Astrocyte of the spinal cord (primary cell): ENCODE measurements around the gene MALL.
A peak's percentile ranks its signal among the peaks of the same experiment; 100 is the strongest.
"Not testable (repeated sequence)": the region's sequence is repeated elsewhere in the genome, so short reads cannot be mapped to it uniquely, and the experiment has no call there.

Experiments
- DNase-seq: peaks from one replicate; pipeline ENCODE4 v3.0.0; 2011; ENCODE audit warnings: low read depth, low spot score
- H3K4me3 ChIP-seq: 2 replicates; pipeline ENCODE4 v1.5.1; 2011; ENCODE audit warnings: low read depth, mild to moderate bottlenecking, low read length, moderate library complexity
- in situ Hi-C: cut with HindIII; loops from 2 replicates; pipeline ENCODE4 v1.10.0; 2017; ENCODE audit warnings: low sequenced_read_pairs

The MALL gene

DNA sequence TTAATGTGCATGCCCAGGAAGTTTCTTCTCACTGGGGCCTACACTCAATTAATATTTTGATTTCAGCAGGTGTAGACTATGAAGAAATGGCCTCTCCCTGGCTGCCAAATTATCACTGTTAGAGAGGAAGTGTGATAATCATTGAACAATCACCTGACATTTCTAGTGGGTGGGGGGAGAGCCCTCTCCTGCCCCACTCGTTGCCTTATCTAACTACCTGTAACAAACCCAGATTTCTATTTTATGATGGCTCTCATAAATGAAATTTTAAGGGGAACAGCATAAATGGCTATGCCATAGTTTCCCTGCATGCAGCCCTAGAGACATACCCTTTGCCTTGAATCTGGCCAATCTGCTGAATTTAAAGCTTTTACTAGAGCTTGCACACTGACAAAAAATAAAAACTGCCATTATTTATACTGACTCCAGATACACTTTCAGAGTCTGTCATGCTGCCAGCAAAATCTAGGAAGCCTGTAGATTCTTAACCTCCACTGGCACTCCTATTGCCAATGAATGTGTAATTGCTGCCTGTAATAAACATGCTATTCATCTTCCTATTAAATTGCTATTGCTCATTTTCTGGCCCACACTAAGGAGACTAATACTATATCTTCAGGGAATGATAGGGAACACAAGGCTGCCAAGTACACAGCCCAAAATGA, 55.8 kb downstream of the MALL start:
- in situ Hi-C loops, DNase-seq, H3K4me3 ChIP-seq: not testable (repeated sequence)

DNA sequence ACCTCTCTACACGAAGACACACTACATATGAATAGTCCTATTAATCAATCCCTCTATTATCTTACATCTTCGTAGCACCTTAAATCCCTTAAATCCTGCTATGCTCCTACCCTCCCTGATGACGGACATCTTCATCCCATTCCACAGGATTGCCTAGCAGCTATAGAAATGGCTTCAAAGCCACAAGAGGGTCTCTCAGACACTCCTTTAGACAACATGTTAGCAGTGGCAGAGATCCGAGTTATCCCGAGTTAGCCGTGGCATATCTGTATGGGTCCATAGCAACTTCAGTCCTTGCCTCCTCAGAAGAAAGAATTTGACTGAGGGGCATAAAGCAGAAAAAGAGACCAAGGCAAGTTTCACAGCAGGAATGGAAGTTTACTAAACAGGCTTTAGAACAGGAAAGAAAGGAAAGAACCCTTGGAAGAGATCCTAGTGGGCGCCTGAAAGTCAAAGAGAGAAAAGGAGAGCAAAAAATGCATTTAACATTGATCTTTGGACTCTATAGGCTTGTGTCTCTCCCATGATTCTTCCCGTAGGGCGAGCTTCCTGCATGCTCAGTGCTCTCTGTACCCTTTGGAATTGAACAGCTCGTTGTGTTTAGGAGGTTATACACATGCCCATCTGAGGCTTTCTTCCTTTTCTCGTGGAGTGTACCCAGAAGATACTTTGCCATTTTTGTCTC, 56.5 kb downstream of the MALL start:
- DNase-seq, H3K4me3 ChIP-seq: not testable (repeated sequence)

DNA sequence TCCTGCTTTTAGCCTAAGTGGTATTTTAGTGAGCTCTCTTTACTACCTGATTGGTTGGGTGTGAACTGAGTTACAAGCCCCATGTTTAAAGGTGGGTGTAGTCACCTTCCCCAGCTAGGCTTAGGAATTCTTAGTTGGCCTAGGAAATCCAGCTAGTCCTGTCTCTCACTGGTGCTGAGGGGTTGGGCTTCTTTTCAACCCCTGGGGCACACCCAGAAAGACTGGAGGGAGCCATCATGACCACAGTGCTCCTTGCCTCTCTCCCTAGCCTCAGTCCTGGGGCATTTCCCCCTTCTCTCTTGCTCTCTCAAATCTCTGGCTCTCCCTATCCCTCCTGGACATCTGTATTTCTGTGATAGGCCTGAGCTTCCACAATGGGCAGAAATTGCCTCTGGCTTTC, 57.6 kb downstream of the MALL start:
- DNase-seq, H3K4me3 ChIP-seq, in situ Hi-C loops: not testable (repeated sequence)

More for the DNA sequence above, 56.5 kb downstream of the MALL start:
- in situ Hi-C loops = not testable (repeated sequence)

DNA sequence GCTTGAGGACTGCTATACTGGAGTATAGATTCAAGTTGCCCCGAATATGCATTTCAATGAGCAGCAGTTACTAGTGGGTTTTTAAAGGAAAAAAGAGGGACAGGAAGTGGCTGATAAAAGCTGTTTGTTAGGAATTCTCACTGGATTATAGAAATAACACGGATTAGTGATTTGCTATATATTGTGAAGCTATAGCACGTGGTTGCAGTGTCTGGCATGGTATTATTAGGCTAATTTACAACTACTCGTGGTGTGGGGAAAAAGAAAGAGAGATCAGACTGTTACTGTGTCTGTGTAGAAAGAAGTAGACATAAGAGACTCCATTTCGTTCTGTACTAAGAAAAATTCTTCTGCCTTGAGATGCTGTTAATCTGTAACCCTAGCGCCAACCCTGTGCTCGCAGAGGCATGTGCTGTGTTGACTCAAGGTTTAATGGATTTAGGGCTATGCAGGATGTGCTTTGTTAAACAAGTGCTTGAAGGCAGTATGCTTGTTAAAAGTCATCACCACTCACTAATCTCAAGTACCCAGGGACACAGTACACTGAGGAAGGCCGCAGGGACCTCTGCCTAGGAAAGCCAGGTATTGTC, 59.7 kb downstream of the MALL start:
- in situ Hi-C loops, H3K4me3 ChIP-seq, DNase-seq: not testable (repeated sequence)

DNA sequence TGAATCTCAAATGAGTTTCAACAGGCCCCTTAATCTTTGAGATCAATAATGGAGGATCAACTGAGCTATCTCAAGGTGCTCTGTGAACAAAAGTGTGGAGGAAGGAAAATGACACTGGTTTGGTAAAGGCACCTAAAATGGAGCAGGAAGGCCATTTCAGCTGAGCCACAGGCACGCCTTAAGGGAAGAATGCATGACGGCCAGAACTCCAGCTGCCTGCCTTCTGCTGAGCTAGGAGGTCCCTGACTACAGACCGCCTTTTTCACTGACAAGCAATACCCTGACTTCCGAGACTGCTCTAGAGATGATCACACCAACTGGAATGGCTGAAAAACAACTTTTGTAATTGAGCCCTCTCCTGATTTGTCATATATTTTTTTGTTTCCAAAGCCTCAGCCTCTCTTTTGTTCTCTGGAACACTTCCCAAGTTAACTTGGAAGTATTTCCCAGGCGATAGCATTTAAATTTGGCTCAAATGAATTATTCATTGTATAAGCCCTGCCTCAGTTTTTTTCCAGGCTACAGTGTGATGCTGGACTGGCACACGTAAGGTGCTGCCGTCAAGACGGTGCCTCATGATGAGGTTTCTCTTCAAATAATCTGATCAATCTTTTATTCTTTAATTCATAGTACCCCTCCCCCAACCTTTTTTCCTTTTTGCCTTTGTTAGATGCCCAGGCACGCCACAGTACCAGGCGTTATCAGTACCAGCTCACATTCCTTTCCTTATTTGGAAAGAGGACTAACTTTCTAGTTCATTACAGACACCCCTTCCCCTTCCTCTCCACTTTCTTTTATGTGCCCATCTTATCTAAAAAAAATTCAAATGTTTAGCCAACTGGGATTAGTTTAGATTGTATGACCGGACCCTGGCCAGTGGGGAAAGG, 60.9 kb downstream of the MALL start:
- peak; percentile 22 for DNase-seq
- H3K4me3 ChIP-seq, in situ Hi-C loops: not testable (repeated sequence)

DNA sequence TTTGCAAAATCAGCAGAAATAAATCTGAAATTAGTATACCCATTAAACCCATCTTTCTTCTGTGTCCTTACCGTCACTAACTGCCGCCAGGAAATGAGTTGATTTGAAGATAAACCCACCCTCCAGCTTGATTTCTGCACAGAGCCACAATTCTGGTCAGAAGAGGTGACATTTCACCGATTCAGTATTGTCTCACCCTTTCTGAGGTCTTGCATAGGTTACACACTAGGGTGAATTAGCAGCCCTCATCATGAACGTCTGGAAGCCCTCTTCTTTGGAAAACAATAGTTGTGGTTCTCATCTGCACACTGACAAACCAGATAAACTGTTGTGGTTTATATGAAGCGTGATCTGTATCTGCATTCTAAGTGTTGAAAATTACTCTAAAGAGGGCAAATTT, 61.9 kb downstream of the MALL start:
- in situ Hi-C loops = not testable (repeated sequence)

DNA sequence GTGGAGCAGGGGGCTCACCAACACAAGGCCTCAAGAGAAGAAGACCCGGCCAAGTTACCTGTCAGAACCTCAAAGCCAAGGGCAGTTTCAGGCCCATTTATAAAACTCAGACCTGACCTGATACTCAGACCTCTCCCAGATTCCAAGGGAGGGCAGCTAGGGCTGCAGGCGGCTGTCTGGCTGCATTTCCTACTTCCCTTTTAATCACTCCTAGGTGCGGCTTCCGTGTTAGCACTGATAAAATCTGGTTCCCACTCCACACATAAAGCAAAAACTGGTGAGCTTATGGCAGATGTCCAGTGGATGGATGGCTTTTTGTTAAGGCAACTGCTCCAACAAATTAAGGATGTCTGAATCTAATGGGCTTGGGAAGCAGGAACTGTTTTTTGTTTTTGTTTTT, 63.5 kb downstream of the MALL start:
- in situ Hi-C loops, H3K4me3 ChIP-seq, DNase-seq: not testable (repeated sequence)

More for the DNA sequence above, 61.9 kb downstream of the MALL start:
- not testable (repeated sequence) for DNase-seq, H3K4me3 ChIP-seq

DNA sequence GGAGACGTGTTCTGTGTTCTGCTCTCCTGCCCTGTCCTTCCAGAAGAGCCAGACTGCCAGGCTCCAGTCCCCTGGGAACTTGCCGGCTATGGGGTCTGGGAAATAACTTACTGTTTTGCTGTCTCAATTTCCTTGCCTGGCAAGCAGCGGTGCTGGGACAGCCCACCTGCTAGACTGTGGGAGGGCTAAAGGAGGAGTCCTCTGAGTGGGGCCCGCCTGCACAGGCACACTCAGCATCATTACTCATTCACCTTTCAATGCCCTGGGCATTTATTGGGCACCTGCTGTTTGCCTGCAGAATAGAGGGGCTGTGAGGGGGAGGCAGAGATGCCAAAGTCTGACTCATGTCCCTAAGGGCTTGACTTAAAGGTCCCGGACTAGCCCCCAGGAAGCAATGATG, 65.4 kb downstream of the MALL start:
- H3K4me3 ChIP-seq, in situ Hi-C loops, DNase-seq: not testable (repeated sequence)

DNA sequence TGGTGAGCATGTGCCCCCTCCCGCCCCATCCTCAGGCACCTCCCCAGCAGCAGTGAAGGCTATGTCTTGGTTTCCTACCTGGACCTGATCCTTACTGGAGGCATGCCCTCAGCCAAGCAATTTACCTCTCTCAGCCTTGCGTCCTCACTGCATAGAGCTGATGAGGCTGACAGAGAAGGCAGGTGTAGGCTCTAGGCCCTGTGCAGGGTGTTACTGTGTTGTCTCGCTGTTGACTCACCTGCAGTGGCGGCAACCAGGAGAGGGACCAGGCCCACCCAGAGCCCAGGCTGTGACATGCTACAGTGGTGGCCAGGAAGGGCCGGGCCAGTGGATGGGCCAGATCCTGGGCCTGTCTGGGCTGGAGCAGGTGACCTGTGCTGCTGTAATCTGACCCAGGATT, 65.9 kb downstream of the MALL start:
- in situ Hi-C loops, H3K4me3 ChIP-seq, DNase-seq: not testable (repeated sequence)

DNA sequence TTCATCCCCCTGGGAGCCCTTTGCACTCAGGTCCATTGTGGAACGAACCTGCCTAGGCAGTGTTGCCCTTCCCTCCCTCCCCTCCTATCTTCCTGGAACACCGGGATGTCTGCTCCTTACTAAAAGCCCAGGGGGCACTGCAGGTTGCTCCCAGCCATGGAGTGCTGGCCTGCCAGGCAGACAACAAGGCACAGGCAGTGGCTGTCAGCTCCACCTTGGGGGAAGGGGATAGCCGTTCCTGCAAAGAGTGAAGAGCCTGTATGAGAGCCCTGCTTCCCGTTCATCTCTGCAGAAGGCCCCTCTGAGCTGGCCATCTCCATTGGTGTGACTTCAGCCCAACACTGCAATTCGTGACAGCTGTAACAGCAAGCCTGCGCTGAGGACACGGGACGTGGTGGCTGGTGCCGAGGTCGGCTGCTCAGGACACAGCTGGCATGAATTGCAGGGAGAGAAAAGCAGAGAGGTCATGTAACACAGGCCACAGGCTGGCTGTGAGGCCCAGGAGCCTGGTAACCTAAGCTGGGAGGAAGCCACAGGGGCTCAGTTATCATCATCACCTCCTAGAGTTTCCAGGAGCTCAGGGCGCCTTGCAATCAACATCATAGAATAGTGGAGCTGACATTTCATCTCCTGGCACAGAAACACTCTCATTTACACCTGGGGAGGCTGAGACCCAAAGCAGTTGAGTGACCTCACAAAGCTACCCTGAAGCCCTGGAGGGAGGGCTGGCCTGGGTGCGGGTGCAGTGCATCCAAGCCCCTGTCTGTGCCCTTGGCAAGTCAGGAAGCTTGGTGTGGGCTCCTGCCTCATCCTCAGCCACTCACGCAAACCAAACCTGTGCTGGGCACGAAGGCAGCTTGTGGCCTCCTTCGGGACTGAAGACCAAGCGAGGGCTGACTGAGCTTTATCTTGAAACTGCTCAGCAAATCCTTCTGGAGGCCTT, 67.1 kb downstream of the MALL start:
- DNase-seq, H3K4me3 ChIP-seq, in situ Hi-C loops: not testable (repeated sequence)

DNA sequence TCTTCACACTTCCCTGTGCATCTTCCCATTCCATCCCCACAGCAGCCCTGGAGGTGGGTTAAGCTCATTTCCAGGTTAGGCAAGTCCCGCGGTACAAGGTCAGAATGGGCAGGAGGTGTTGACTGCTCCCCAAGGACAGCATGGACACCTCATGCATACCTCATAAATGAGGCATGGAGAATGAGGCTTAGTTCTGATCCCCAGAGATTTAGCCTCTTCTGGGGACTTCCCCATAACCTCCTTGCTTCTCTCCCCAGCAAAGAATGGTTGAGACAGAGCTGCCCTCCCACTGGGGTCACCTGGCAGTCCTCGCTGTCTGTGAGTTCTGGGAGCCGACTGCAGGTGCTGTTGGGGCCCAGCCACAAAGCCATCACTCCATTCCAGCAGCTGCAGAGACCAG, 68.4 kb downstream of the MALL start:
- in situ Hi-C loops, H3K4me3 ChIP-seq, DNase-seq: not testable (repeated sequence)

DNA sequence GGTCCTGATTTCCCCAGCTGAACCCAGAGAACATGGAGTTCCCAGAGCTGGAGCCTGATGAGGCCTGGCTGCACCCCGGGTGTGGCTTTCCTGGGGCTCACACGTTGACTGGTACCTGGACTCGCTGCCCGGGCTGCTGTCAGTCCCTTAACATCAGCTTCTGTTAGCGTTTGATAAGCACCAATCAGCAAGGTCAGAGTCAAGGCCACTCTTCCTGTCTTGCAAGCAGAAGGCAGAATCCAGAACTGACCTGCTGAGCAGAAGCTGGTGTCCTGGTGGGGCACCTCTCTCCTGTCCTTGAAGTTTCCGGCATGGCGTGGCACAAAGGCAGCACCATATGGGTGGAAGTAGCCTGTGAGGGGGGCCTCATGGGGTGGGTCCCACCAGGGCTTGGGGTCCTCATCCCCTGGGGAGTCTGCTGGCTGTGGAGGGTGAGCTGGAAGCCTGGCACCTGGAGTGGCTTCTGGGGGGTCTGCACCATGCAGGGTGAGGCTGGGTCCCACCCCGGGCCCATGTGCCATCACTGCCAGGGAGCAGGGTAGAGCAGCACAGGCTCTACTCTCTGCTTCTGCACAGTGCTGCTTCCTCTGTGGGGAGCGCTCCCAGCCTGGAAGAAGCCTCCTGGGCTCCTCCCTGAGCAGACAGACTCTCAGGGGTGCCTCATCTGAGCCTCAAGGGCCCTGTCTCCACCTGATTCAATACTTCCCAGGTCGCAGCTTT, 73.5 kb downstream of the MALL start:
- in situ Hi-C loops, DNase-seq: not testable (repeated sequence)

DNA sequence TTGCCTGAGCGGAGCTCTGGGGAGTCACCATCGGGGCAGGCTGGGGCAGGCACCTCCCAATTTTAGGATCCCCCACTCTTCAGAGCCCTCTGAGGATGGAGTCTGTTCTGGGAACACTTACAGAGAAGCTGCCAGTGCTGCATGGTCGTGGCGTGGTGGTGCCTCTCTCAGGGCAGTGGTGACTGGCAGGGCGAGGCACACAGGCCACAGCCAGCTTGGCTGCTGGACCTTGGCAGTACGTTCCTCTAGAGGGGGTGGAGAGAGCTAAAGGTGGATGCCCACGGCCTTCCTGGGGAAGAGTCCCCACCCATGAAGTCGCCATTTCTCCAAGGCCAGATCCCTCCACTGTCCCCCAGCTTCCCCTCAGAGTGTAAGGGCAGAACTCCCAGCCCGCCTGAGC, 78.3 kb downstream of the MALL start:
- H3K4me3 ChIP-seq, DNase-seq, in situ Hi-C loops: not testable (repeated sequence)

More for the DNA sequence above, 73.5 kb downstream of the MALL start:
- not testable (repeated sequence) for H3K4me3 ChIP-seq

DNA sequence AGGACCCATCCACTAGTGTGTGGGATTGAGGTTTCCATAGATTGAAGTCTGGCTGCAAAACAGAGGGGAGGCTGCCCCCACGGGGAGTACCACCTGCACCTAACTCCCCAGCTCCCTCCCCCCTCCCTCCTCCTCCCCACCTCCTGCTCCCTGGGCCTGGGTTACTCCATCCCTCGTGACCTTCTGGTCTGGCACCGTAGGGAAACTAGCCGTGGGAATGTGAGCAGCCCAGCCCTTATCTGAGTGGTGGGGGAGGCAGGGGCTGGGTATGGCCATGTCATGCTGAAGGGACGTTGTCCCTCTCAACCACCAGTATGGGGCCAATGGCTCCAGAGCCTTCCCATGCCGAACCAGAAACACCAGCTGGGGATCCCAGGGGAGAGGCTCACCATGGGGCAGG, 80.2 kb downstream of the MALL start:
- DNase-seq, in situ Hi-C loops, H3K4me3 ChIP-seq: not testable (repeated sequence)

DNA sequence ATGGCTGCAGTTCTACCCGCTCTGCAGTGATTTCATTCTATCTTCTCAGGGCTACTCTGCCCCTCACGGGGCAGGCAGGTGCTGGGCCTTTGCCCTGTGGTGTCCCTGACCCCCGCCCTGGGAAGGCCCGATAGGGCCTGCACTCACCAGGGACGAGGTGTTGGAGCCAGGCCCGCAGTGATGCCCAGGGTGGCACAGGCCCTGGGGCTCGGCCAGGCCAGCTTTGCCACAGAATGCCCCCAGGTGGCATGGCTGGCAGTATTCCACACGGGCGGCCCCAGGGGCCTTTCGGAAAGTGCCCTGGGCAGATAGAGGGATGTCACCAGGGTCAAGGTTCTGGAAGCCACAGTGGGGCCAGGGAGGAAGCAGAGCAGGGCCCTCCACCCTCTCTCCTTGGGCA, 80.7 kb downstream of the MALL start:
- in situ Hi-C loops = not testable (repeated sequence)

More for the DNA sequence above, 80.7 kb downstream of the MALL start:
- not testable (repeated sequence) for DNase-seq, H3K4me3 ChIP-seq
